Stimulated activated CD8-positive, alpha-beta memory T cell treated with anti-CD3 and anti-CD28 coated beads, Interleukin-4, amount 100 ng/mL, for 4 hours (primary cell): ENCODE results near the gene KAT6B.
"Not testable (repeated sequence)": the region's sequence is repeated elsewhere in the genome, so short reads cannot be mapped to it uniquely, and the experiment has no call there.

Experiments
- DNase-seq, 2 donors: peaks; one replicate each; pipeline ENCODE4 v3.0.0-alpha.2; 2020; ENCODE audit warnings: low read depth in 2 of 2, low spot score in 1 of 2

Gene KAT6B

GRCh38 chr10:74887614-74888284 lies 61.3 kb downstream of the KAT6B start:
- no peak for DNase-seq

DNA sequence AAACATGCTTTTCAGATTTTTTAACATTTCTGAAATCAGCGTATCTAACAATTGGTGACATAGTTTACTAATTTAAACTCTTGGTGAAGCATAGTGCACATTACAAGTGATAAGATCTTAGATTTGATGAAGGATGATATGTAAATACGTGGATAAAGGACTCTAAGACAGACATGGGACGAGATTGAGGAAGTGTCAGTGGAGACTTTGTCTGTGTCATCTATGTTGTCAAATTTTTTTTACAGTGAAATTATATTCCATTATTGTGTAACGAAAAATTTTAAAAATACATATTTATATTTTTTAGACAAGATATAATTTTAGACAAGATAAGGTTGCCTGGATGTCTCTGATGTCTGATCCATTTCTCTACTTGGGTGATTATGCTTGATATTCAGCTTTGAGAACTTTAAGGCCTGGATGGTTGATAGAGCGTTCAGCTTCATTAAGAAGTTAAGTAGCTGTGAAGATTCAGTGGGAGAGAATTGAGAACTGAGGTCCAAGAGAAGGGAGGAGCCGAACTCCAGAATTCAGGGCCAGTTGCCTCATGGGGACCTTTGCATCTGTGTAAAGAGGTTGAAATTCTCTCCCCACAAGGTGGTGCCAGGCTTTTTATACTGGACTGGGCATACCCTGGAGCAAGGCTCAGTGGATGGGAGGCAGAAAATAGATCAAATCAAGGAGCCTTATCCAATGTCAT lies 62.7 kb downstream of the KAT6B start:
- DNase-seq, result no peak

GRCh38 chr10:74889662-74889998 lies 63.2 kb downstream of the KAT6B start:
- DNase-seq, result no peak

GRCh38 chr10:74890460-74890859 lies 64.1 kb downstream of the KAT6B start:
- no peak for DNase-seq

DNA sequence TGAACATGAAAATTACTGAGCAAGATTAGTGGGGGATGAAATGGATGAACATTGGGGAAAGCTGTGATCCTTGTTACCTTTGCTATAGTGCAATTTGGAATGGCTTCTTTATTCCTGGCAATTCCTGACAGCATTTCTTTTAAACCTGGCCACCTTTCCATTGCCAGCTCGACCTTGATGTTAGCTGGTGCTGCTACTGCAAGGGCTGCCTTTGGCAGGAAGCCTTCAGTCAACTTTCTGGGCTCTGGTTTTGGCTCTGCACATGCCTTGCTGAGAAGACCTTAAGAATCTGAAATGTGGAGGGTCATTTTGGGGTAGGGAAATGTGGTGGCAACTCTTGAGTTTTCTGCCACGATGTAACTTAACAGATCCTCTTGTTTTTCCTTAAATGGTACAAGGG lies 64.7 kb downstream of the KAT6B start:
- no peak for DNase-seq

- no peak for DNase-seq
Observed at GRCh38 chr10:74892839-74893238, 66.4 kb downstream of the KAT6B start.

DNA sequence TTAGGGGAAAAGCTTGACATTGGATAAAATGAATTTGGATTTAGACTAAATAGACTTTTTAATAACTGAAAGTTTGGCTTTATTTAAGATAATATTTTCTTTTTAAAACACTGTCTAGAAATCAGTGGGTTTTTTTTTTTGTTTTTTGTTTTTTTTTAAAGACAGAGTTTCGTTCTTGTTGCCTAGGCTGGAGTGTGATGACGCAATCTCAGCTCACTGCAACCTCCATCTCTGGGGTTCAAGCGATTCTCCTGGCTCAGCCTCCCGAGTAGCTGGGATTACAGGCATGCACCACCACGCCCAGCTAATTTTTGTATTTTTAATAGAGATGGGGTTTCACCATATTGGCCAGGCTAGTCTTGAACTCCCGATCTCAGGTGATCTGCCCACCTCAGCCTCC lies 66.9 kb downstream of the KAT6B start:
- not testable (repeated sequence) for DNase-seq

DNA sequence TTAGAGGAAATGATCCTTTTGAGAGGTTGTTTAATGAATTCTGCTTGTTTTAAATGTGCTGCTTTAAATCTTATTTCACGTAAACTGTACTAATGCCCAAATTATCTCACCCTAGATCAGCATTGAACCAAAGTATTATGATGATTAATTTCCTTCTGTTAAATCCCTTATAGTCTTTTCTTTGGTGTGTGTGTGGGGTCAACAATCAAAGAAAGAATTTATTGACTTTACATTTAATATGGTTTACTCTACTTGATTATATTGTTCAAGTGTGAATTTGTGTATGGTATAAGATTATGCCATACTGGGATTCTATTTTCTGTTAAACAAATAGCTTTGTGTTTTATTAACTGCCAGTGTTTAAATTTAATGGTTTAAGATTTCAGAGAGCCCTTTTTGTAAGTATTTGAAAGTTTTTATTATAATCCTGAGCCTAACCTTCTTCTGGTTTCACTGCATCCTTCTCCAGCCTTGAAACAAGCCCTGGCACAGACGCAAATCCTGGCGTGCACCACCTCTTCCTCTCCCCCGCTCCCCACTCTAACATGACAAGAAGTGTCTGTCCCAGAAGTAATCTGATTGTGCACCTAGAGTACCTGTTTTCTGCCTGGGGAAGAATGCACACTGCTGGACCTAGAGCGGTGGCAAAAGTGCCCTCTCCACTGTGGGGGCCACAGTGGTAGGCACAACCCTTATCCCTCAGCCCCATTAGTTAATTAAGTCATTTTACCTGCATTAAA lies 70.6 kb downstream of the KAT6B start:
- no peak for DNase-seq

- DNase-seq, result no peak
Observed at GRCh38 chr10:74898201-74898976, 72.0 kb downstream of the KAT6B start.

DNA sequence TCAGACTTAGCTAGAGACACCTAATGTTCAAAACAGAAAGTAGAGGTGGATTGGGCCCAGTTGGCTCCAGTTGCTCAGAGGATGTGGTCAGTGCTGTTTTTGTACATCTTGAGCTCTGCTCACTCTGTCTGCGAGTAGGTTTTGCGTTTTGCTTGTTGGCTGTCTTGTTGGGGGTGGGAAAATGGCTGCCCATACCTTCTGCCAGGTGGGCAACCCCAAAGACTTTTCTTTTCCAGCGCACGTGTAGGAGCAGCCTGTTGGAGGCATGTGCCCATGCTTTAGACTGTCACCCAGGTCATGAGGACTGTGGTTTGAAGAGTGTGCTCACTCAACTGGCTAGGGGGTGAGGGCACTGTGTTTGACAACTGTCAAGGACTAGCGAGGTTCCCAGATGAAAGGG lies 73.9 kb downstream of the KAT6B start:
- DNase-seq, result no peak

- DNase-seq, result no peak
Observed at GRCh38 chr10:74901301-74901700, 74.9 kb downstream of the KAT6B start.

GRCh38 chr10:74901867-74902450 lies 75.6 kb downstream of the KAT6B start:
- DNase-seq, result no peak

GRCh38 chr10:74903491-74903890 lies 77.1 kb downstream of the KAT6B start:
- no peak for DNase-seq

GRCh38 chr10:74906611-74907198 lies 80.3 kb downstream of the KAT6B start:
- DNase-seq, result no peak

DNA sequence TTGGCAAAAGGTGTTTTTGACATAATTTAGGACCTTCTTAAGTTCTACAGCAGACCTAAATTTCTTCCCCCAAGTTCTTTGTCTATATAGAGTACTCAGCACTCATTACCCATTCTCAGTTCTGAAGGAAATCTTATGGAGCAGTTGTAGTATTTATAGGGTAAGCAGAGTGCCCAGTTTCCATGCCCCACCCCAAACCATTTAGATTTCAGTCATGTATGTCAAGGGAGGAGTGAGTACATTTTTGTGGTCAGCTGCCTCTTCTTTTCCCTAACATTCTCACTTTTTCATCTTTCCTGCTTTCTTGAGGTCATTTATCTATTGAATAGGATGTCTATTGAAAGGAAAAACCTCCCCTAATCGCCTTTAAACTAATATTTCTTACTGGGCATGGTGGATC lies 83.3 kb downstream of the KAT6B start:
- no peak for DNase-seq

DNA sequence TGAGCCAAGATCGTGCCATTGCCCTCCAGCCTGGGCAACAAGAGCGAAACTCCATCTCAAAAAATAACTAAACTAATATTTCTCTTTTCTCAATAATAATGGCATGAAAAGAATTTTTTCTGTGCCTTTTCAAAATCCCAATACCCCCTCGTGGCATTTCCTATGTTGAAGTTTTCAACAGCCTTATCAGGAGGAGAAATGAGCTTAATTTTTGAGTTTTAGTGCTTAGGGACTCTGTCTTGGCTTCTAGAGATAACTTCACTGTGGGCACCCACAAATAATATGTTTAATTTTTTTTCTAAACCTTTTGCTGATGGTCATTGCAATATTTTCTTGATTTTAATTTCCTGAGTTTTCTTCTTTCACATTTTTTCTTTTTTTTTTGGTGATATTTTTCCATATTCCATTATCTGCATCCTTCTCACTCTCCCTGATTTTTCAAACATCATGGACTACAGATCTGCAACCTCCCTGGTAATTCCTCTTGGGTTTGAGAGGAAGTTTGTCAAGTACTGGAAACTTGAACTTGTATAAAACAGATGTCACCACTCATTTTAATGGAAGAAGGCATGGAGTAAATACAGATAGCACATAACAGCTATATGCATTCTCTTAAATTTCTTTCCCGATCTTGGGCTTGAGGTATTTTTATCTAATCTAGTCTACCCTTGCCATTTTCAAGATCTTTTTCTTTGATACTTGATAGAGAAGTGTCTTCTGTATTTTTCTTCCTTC lies 84.0 kb downstream of the KAT6B start:
- no peak for DNase-seq

DNA sequence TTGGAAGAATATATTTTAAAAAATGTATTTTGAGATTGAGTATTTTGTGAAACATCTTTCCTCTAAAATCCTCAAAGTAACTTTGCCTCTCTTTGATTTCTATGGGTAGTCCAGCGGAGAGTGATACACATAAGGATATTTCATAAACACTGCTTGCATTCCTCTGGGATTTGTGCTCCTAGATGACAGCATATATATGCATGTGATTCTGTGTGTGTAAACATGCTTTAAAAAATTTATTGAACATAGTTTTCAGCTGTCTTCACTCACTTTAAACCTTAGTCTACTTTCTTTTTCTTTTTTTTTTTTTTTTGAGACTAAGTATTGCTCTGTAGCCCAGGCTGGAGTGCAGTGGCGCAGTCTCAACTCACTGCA lies 84.6 kb downstream of the KAT6B start:
- no peak for DNase-seq

- no peak for DNase-seq
Observed at GRCh38 chr10:74912182-74912581, 85.8 kb downstream of the KAT6B start.

DNA sequence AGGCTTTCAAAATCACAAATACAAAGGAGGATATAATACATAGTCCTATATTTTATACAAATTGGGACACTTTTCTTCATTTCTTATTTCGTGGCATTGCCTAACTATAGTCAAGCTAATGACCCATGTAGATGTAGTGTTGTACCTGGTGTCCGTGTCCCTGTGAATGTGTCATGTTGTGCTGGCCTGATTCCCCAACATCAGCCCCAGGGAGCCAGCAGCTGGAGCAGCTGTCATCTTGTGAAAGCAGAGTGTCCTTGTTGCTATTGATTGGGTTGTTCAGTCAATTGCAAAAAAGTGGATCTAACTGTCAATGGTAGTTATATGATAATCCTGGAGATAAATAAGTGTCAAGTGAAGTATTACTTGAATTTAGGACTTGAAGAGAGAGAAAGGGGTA lies 86.3 kb downstream of the KAT6B start:
- no peak for DNase-seq

DNA sequence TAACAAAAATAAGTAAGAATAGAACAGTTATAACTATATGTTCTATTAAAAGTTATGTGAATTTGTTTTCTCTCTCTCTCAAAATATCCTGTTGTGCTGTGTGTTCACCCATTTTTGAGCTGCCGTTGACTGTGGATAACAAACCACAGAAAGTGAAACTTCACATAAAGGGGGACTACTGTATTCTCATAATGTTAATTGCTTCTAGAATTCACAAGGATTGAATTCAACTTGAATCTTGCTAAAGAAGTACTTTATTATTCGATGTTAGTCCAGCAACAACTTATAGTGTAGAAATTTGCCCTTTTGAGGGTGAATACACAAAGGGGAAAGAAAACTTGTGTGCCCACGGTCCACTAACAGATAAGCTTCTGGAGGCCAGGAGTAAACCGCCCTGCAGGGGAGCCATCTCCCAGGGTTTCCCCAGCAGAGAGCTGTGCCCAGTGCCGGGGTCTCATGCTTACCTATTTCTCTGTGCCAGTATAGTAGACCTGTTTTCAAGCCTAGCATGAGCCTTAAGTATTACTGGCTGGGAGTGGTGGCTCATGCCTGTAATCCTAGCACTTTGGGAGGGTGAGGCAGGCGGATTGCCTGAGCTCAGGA lies 87.1 kb downstream of the KAT6B start:
- no peak for DNase-seq
